PC-9 (cell line): ENCODE results near the gene CHML. TPM values are rescaled to one million over a fixed set of nuclear protein-coding genes. Genes with fewer than 3 reads are reported as not detected.

ENCODE experiments used
- BruUV-seq: library from RNA; stranded (reverse); fragments of 400-500 nt; replicated peaks from 2 replicates; lab custom pipeline; 2021; lab: Mats Ljungman, UMichigan
- CTCF ChIA-PET: fragments of 300-600 bp; sonication (Branson Sonifier 250); formaldehyde crosslinking; loops from one replicate; lab custom pipeline; 2022; ENCODE audit warnings: antibody characterized with exemption; lab: Charles Lee
- POLR2A ChIA-PET: fragments of 300-600 bp; sonication (Branson Sonifier 250); formaldehyde crosslinking; loops from one replicate; lab custom pipeline; 2022; ENCODE audit warnings: antibody characterized with exemption; ENCODE audit not compliant: unreplicated experiment; lab: Charles Lee
- DNase-seq, 2 experiments: peaks; one replicate each; pipeline versions ENCODE4 v3.0.0 to v3.0.0-alpha.2; 2015 to 2022; ENCODE audit warnings: mixed read lengths in 1 of 2
- H2AFZ ChIP-seq: fragments of 200-600 bp; sonication (generic); 2 replicates; pipeline ENCODE4 v1.8.1; 2017; ENCODE audit warnings: antibody characterized with exemption
- H3F3A ChIP-seq: fragments of 200-600 bp; sonication (generic); 2 replicates; pipeline ENCODE4 v1.8.1; 2017; ENCODE audit warnings: antibody characterized with exemption, mild to moderate bottlenecking, low read depth; ENCODE audit not compliant: insufficient read depth
- H3K27ac ChIP-seq: fragments of 200-600 bp; sonication (generic); 2 replicates; pipeline ENCODE4 v1.6.1; 2016; ENCODE audit warnings: mixed run types
- H3K27me3 ChIP-seq: fragments of 200-600 bp; sonication (generic); 2 replicates; pipeline ENCODE4 v1.6.1; 2016; ENCODE audit warnings: low read depth, mixed run types; ENCODE audit not compliant: insufficient read depth
- H3K36me3 ChIP-seq: fragments of 200-600 bp; sonication (generic); 2 replicates; pipeline ENCODE4 v1.6.1; 2016; ENCODE audit warnings: low read depth, mixed run types
- H3K4me1 ChIP-seq: fragments of 200-600 bp; sonication (generic); replicated peaks from 2 replicates; pipeline ENCODE4 v1.6.1; 2016; ENCODE audit warnings: mixed run types; ENCODE audit not compliant: insufficient read depth
- H3K4me2 ChIP-seq: fragments of 200-600 bp; sonication (generic); 2 replicates; pipeline ENCODE4 v1.6.1; 2017; ENCODE audit warnings: mixed run types
- H3K4me3 ChIP-seq: fragments of 200-600 bp; sonication (generic); 2 replicates; pipeline ENCODE4 v1.6.1; 2016; ENCODE audit warnings: mixed run types
- H3K79me2 ChIP-seq: fragments of 200-600 bp; sonication (generic); 2 replicates; pipeline ENCODE4 v1.6.1; 2017; ENCODE audit warnings: low read depth, mixed run types
- H3K9me2 ChIP-seq: fragments of 200-600 bp; sonication (generic); 2 replicates; pipeline ENCODE4 v1.8.1; 2017; ENCODE audit warnings: mild to moderate bottlenecking; ENCODE audit not compliant: insufficient read depth
- H3K9me3 ChIP-seq: fragments of 200-600 bp; sonication (generic); 2 replicates; pipeline ENCODE4 v1.8.1; 2016; ENCODE audit warnings: low read depth; ENCODE audit not compliant: insufficient read depth
- H4K20me1 ChIP-seq: fragments of 200-600 bp; sonication (generic); 2 replicates; pipeline ENCODE4 v1.8.1; 2017; ENCODE audit not compliant: insufficient read depth
- EZH2 ChIP-seq: fragments of 200-600 bp; sonication (generic); IDR thresholded peaks from 2 replicates; pipeline ENCODE4 v1.8.0; 2017; ENCODE audit warnings: antibody characterized with exemption, low read depth
- intact Hi-C: fragments of 100-400 bp; cut with micrococcal nuclease; formaldehyde crosslinking; loops from one replicate; pipeline ENCODE4 v1.10.0; 2022; ENCODE audit not compliant: unreplicated experiment
- total RNA-seq: library from RNA; stranded (reverse); gene quantifications from 2 replicates; pipeline ENCODE4 v1.2.3, GENCODE V29; 2021
- TF ChIP-seq, protein P1 (sequence below): fragments of 200-600 bp; sonication (generic); conservative IDR thresholded peaks from 2 replicates; pipeline ENCODE4 v1.6.1; 2017; ENCODE audit warnings: mixed run types, antibody characterized with exemption, mild to moderate bottlenecking, moderate library complexity

The CHML gene
- total RNA-seq, 1 experiment from 2014 or later: 47.8 TPM

DNA sequence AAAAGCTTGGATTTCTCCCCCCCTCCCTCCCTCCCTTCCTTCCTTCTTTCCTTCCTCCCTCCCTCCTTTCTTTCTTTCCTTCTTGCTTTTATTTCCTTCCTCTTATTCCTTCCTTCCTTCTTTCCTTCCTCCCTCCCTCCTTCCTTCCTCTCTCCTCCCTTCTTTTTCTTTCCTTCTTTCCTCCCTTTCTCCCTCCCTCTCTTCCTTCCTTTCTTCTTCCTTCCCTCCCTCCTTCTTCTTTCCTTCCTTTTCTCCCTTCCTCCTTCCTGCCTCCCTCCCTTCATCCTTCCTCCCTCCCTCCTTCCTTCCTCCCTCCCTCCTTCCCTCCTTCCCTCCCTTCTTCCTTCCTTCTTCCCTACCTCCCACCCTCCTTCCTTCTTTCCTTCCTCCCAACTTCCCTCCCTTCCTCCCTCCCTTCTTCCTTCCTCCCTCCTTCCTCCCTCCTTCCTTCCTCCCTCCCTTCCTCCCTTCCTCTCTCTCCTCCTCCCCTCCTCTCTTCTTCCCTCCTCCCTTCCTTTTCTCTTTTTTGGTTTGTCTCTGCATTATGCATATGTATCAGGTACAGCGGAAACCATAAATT lies 34.7 kb upstream of the CHML start:
- Histone ChIP-seq H3K36me3 (no peaks in the 10 kb centered on the region), H2AFZ (no peak overlapping the region), H3K4me3 (no peak overlapping the region), H3K4me2 (no peak overlapping the region), H3K79me2 (no peaks in the 10 kb centered on the region), H4K20me1 (no peaks in the 10 kb centered on the region), H3K27ac (no peak overlapping the region), H3F3A (no peaks in the 10 kb centered on the region), H3K9me3 (no peaks in the 10 kb centered on the region; the same call in 1 of the 2 replicates), H3K27me3 (no peaks in the 10 kb centered on the region), H3K9me2 (no peaks in the 10 kb centered on the region), H3K4me1 (no peaks in the 10 kb centered on the region)
- CTCF ChIA-PET: no interaction called here
- DNase-seq: no peak
- POLR2A ChIA-PET: no interaction called here
- intact Hi-C loops: no loop called here
- TF ChIP-seq, protein P1, sequence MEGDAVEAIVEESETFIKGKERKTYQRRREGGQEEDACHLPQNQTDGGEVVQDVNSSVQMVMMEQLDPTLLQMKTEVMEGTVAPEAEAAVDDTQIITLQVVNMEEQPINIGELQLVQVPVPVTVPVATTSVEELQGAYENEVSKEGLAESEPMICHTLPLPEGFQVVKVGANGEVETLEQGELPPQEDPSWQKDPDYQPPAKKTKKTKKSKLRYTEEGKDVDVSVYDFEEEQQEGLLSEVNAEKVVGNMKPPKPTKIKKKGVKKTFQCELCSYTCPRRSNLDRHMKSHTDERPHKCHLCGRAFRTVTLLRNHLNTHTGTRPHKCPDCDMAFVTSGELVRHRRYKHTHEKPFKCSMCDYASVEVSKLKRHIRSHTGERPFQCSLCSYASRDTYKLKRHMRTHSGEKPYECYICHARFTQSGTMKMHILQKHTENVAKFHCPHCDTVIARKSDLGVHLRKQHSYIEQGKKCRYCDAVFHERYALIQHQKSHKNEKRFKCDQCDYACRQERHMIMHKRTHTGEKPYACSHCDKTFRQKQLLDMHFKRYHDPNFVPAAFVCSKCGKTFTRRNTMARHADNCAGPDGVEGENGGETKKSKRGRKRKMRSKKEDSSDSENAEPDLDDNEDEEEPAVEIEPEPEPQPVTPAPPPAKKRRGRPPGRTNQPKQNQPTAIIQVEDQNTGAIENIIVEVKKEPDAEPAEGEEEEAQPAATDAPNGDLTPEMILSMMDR: no peak
- TF ChIP-seq EZH2: no peak
- BruUV-seq: no TSS peak

DNA sequence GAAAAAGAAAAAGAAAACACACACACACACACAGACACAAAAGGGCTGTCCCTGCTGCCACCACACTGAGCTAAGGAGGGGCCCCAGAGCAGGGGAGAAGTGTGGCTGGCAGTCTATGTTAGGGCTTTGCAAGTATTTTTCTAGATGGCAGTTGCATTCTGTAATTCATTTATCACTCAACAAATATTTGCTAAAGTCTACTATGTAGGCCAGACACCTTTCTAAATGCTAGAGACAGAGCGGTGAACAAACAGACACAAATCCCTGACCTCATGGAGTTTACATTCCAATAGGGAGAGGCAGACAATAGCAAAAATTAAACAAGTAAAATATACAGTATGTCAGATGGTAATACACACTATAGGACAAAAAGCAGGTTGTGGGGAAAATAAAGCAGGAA lies 32.1 kb upstream of the CHML start:
- ChIA-PET POLR2A (no interaction called here), CTCF (no interaction called here)
- H3K79me2 ChIP-seq: no peaks in the 10 kb centered on the region
- H3K4me2 ChIP-seq: no peak overlapping the region
- DNase-seq: no peak
- intact Hi-C loops: no loop called here
- H3K9me2 ChIP-seq: no peaks in the 10 kb centered on the region
- no peaks in the 10 kb centered on the region for H3K4me1 ChIP-seq
- no TSS peak for BruUV-seq
- no peak overlapping the region for H3K27ac ChIP-seq
- H3K27me3 ChIP-seq: no peaks in the 10 kb centered on the region
- H3F3A ChIP-seq: no peaks in the 10 kb centered on the region
- H4K20me1 ChIP-seq: no peaks in the 10 kb centered on the region
- H3K9me3 ChIP-seq: no peaks in the 10 kb centered on the region; the same call in 1 of the 2 replicates
- no peak overlapping the region for H2AFZ ChIP-seq
- no peaks in the 10 kb centered on the region for H3K36me3 ChIP-seq
- TF ChIP-seq, protein P1: no peak
- no peak for TF ChIP-seq EZH2
- H3K4me3 ChIP-seq: no peak overlapping the region

DNA sequence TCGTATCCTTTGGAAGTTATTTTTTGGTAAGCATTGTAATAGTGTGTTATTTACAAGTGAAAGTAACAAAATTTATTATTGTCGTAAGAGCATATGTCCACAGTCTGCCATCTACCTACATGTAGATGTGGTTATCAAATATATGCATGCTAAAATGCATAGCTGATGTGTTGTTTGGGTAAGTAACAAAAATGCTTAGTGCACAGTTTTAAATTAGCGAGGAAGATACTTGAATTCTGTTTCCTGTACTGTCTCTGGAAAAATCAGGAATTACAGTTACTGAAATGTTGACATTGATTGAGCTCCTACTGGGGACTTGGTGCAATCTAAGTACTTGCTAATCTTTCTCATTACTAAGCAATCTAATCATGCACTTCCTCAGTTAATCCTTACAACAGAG lies 26.2 kb upstream of the CHML start:
- no peaks in the 10 kb centered on the region for H3K36me3 ChIP-seq
- no TSS peak for BruUV-seq
- no peak overlapping the region for H3K27ac ChIP-seq
- ChIA-PET POLR2A (interaction anchor here (0.6 kb wide), 1 partner anchor 25 kb away, joined by 5 read pairs; no protein-coding TSS in a partner anchor), CTCF (no interaction called here)
- H3K4me1 ChIP-seq: no peaks in the 10 kb centered on the region
- H3F3A ChIP-seq: no peaks in the 10 kb centered on the region
- TF ChIP-seq EZH2: no peak
- no peaks in the 10 kb centered on the region for H3K27me3 ChIP-seq
- no peaks in the 10 kb centered on the region for H3K9me2 ChIP-seq
- no peaks in the 10 kb centered on the region for H4K20me1 ChIP-seq
- intact Hi-C loops: no loop called here
- no peaks in the 10 kb centered on the region for H3K79me2 ChIP-seq
- H3K4me3 ChIP-seq: no peak overlapping the region
- H2AFZ ChIP-seq: no peak overlapping the region
- H3K4me2 ChIP-seq: no peak overlapping the region
- DNase-seq: no peak
- no peaks in the 10 kb centered on the region for H3K9me3 ChIP-seq
